Measurements from ENCODE around the gene TEX51.

- TF ChIP-seq GATA2 (IDR thresholded peaks at IDR 0.05; ENCODE audit: low read depth, low read length) = no peak
- no peak for TF ChIP-seq GATA3 (IDR thresholded peaks at IDR 0.05; ENCODE audit: low read depth, low read length)
Observed at GRCh38 chr2:126898636-126899035, at the start of gene TEX51.
